ENCODE data around the gene RNF224. TPM values are rescaled to one million over a fixed set of nuclear protein-coding genes. Genes with fewer than 3 reads are reported as not detected.
A peak's percentile ranks its signal among the peaks of the same experiment; 100 is the strongest.

Gene RNF224
- polyA plus RNA-seq, 4 donors: 0.03 to 83.7 TPM; not detected in 2

- DNase-seq: no peak
- peaks cover 4 to 28% (median 17%) of the 10 kb centered on the region in 3 donors for H3K4me1 ChIP-seq (ENCODE audit: control insufficient read depth in 3 of 3, insufficient read depth in 2 of 3, low read depth in 1 of 3, low read length in 2 of 3)
- no peak overlapping the region for H3K27ac ChIP-seq (ENCODE audit: low read depth in 1 of 3, low read length in 2 of 3)
Observed at GRCh38 chr9:137272241-137273094, 45.2 kb downstream of the RNF224 start.

GRCh38 chr9:137273095-137273490, 45.8 kb downstream of the RNF224 start:
- Histone ChIP-seq H3K27me3 (ENCODE audit: control insufficient read depth in 3 of 3, insufficient read depth in 3 of 3, low read length in 3 of 3) (peaks cover 0 to 6% (median 0%) of the 10 kb centered on the region in 3 donors), H3K9me3 (ENCODE audit: control insufficient read depth in 2 of 2, insufficient read depth in 1 of 2, low read depth in 1 of 2, low read length in 1 of 2) (peaks cover 0 to 2% of the 10 kb centered on the region in 2 donors), H3K36me3 (ENCODE audit: control insufficient read depth in 3 of 3, insufficient read depth in 2 of 3, low read depth in 1 of 3, low read length in 3 of 3) (peaks cover 0 to 77% (median 5%) of the 10 kb centered on the region in 3 donors), H3K4me3 (ENCODE audit: low read depth in 1 of 3, low read length in 3 of 3) (no peak overlapping the region), H3K27ac (ENCODE audit: low read depth in 1 of 3, low read length in 2 of 3) (no peak overlapping the region), H3K4me1 (ENCODE audit: control insufficient read depth in 3 of 3, insufficient read depth in 2 of 3, low read depth in 1 of 3, low read length in 2 of 3) (peaks cover 4 to 33% (median 17%) of the 10 kb centered on the region in 3 donors)
- WGBS, 3 donors: 67 to 79% (median 77%) methylated on average over 13 of the region's 13 CpGs
- no peak for FAIRE-seq
- no peak for DNase-seq

More at GRCh38 chr9:137272241-137273094, 45.2 kb downstream of the RNF224 start:
- WGBS, 3 donors: 92 to 95% (median 92%) methylated on average over 37 to 39 of the region's 39 CpGs
- H3K9me3 ChIP-seq (ENCODE audit: control insufficient read depth in 2 of 2, insufficient read depth in 1 of 2, low read depth in 1 of 2, low read length in 1 of 2): peaks cover 0 to 2% of the 10 kb centered on the region in 2 donors
- H3K27me3 ChIP-seq (ENCODE audit: control insufficient read depth in 3 of 3, insufficient read depth in 3 of 3, low read length in 3 of 3): peaks cover 0 to under 1% (median 0%) of the 10 kb centered on the region in 3 donors
- no peak overlapping the region for H3K4me3 ChIP-seq (ENCODE audit: low read depth in 1 of 3, low read length in 3 of 3)
- no peak for FAIRE-seq
- H3K36me3 ChIP-seq (ENCODE audit: control insufficient read depth in 3 of 3, insufficient read depth in 2 of 3, low read depth in 1 of 3, low read length in 3 of 3): peaks cover 0 to 84% (median 8%) of the 10 kb centered on the region in 3 donors

GRCh38 chr9:137273611-137274320, 46.5 kb downstream of the RNF224 start:
- H3K36me3 ChIP-seq (ENCODE audit: control insufficient read depth in 3 of 3, insufficient read depth in 2 of 3, low read depth in 1 of 3, low read length in 3 of 3): peaks cover 0 to 72% (median 5%) of the 10 kb centered on the region in 3 donors
- H3K27me3 ChIP-seq (ENCODE audit: control insufficient read depth in 3 of 3, insufficient read depth in 3 of 3, low read length in 3 of 3): peaks cover 0 to 6% (median 0%) of the 10 kb centered on the region in 3 donors
- peaks cover 4 to 34% (median 16%) of the 10 kb centered on the region in 3 donors for H3K4me1 ChIP-seq (ENCODE audit: control insufficient read depth in 3 of 3, insufficient read depth in 2 of 3, low read depth in 1 of 3, low read length in 2 of 3)
- 24 to 61% (median 47%) methylated on average over 14 to 15 of the region's 15 CpGs for WGBS, 3 donors
- H3K9me3 ChIP-seq (ENCODE audit: control insufficient read depth in 2 of 2, insufficient read depth in 1 of 2, low read depth in 1 of 2, low read length in 1 of 2): peaks cover 0 to 2% of the 10 kb centered on the region in 2 donors
- no peak overlapping the region for H3K4me3 ChIP-seq (ENCODE audit: low read depth in 1 of 3, low read length in 3 of 3)
- DNase-seq (no peak), FAIRE-seq (no peak)
- peak overlapping the region in 2 of 3 donors; percentile 56 to 85 for H3K27ac ChIP-seq (ENCODE audit: low read depth in 1 of 3, low read length in 2 of 3)

GRCh38 chr9:137275203-137275587, 47.9 kb downstream of the RNF224 start:
- H3K36me3 ChIP-seq (ENCODE audit: control insufficient read depth in 3 of 3, insufficient read depth in 2 of 3, low read depth in 1 of 3, low read length in 3 of 3): peaks cover 0 to 72% (median 7%) of the 10 kb centered on the region in 3 donors
- peaks cover 2 to 44% (median 9%) of the 10 kb centered on the region in 3 donors for H3K4me1 ChIP-seq (ENCODE audit: control insufficient read depth in 3 of 3, insufficient read depth in 2 of 3, low read depth in 1 of 3, low read length in 2 of 3)
- H3K27me3 ChIP-seq (ENCODE audit: control insufficient read depth in 3 of 3, insufficient read depth in 3 of 3, low read length in 3 of 3): peaks cover 0 to 6% (median 0%) of the 10 kb centered on the region in 3 donors
- FAIRE-seq (no peak), DNase-seq (no peak)
- 71 to 74% (median 72%) methylated on average over 10 of the region's 10 CpGs for whole genome bisulfite sequencing, 3 donors
- H3K27ac ChIP-seq (ENCODE audit: low read depth in 1 of 3, low read length in 2 of 3): peak overlapping the region in 1 of 3 donors; percentile 33
- no peak overlapping the region for H3K4me3 ChIP-seq (ENCODE audit: low read depth in 1 of 3, low read length in 3 of 3)
- H3K9me3 ChIP-seq (ENCODE audit: control insufficient read depth in 2 of 2, insufficient read depth in 1 of 2, low read depth in 1 of 2, low read length in 1 of 2): peaks cover 0 to 2% of the 10 kb centered on the region in 2 donors

- no peak for DNase-seq
- Histone ChIP-seq H3K4me1 (ENCODE audit: control insufficient read depth in 3 of 3, insufficient read depth in 2 of 3, low read depth in 1 of 3, low read length in 2 of 3) (peaks cover 2 to 50% (median 9%) of the 10 kb centered on the region in 3 donors), H3K27me3 (ENCODE audit: control insufficient read depth in 3 of 3, insufficient read depth in 3 of 3, low read length in 3 of 3) (peaks cover 0 to 9% (median 0%) of the 10 kb centered on the region in 3 donors), H3K9me3 (ENCODE audit: control insufficient read depth in 2 of 2, insufficient read depth in 1 of 2, low read depth in 1 of 2, low read length in 1 of 2) (peaks cover 0 to 2% of the 10 kb centered on the region in 2 donors), H3K36me3 (ENCODE audit: control insufficient read depth in 3 of 3, insufficient read depth in 2 of 3, low read depth in 1 of 3, low read length in 3 of 3) (peaks cover 0 to 71% (median 7%) of the 10 kb centered on the region in 3 donors), H3K27ac (ENCODE audit: low read depth in 1 of 3, low read length in 2 of 3) (peak overlapping the region in 2 of 3 donors; percentile 95 to 96), H3K4me3 (ENCODE audit: low read depth in 1 of 3, low read length in 3 of 3) (no peak overlapping the region)
- no peak for FAIRE-seq
- WGBS, 3 donors: 57 to 71% (median 58%) methylated on average over 24 of the region's 24 CpGs
Observed at GRCh38 chr9:137275588-137276472, 48.5 kb downstream of the RNF224 start.

GRCh38 chr9:137276473-137277328, 49.4 kb downstream of the RNF224 start:
- peaks cover 2 to 53% (median 9%) of the 10 kb centered on the region in 3 donors for H3K4me1 ChIP-seq (ENCODE audit: control insufficient read depth in 3 of 3, insufficient read depth in 2 of 3, low read depth in 1 of 3, low read length in 2 of 3)
- peak overlapping the region; percentile 56 to 87 (median 69) for H3K4me3 ChIP-seq (ENCODE audit: low read depth in 1 of 3, low read length in 3 of 3)
- peaks cover 0 to 9% (median 0%) of the 10 kb centered on the region in 3 donors for H3K27me3 ChIP-seq (ENCODE audit: control insufficient read depth in 3 of 3, insufficient read depth in 3 of 3, low read length in 3 of 3)
- FAIRE-seq: no peak
- H3K9me3 ChIP-seq (ENCODE audit: control insufficient read depth in 2 of 2, insufficient read depth in 1 of 2, low read depth in 1 of 2, low read length in 1 of 2): peaks cover 0 to 2% of the 10 kb centered on the region in 2 donors
- peaks cover 0 to 64% (median 4%) of the 10 kb centered on the region in 3 donors for H3K36me3 ChIP-seq (ENCODE audit: control insufficient read depth in 3 of 3, insufficient read depth in 2 of 3, low read depth in 1 of 3, low read length in 3 of 3)
- peak; percentile 72 to 87 for DNase-seq
- WGBS, 3 donors: 24 to 37% (median 32%) methylated on average over 30 of the region's 30 CpGs
- H3K27ac ChIP-seq (ENCODE audit: low read depth in 1 of 3, low read length in 2 of 3): peak overlapping the region; percentile 80 to 96 (median 95)

- H3K36me3 ChIP-seq (ENCODE audit: control insufficient read depth in 3 of 3, insufficient read depth in 2 of 3, low read depth in 1 of 3, low read length in 3 of 3): peaks cover 0 to 64% (median 4%) of the 10 kb centered on the region in 3 donors
- FAIRE-seq (no peak), DNase-seq (peak; percentile 88 to 93)
- H3K9me3 ChIP-seq (ENCODE audit: control insufficient read depth in 2 of 2, insufficient read depth in 1 of 2, low read depth in 1 of 2, low read length in 1 of 2): no peaks in the 10 kb centered on the region
- peak within 1 kb of the TSS; percentile 56 to 87 (median 69) for H3K4me3 ChIP-seq (ENCODE audit: low read depth in 1 of 3, low read length in 3 of 3)
- peaks cover 2 to 53% (median 9%) of the 10 kb centered on the region in 3 donors for H3K4me1 ChIP-seq (ENCODE audit: control insufficient read depth in 3 of 3, insufficient read depth in 2 of 3, low read depth in 1 of 3, low read length in 2 of 3)
- peak within 1 kb of the TSS; percentile 80 to 96 (median 95) for H3K27ac ChIP-seq (ENCODE audit: low read depth in 1 of 3, low read length in 2 of 3)
- peaks cover 0 to 9% (median 0%) of the 10 kb centered on the region in 3 donors for H3K27me3 ChIP-seq (ENCODE audit: control insufficient read depth in 3 of 3, insufficient read depth in 3 of 3, low read length in 3 of 3)
- WGBS, 3 donors: 2 to 6% (median 4%) methylated on average over 24 to 25 of the region's 25 CpGs
Observed at GRCh38 chr9:137277329-137278041, 50.2 kb downstream of the RNF224 start, which contains the start of gene TOR4A. TOR4A (plus strand) TSS chr9:137277726; CDS start chr9:137278690, 964 bp downstream.
